Common myeloid progenitor, CD34-positive (primary cell): Measurements from ENCODE around the gene FOXP1.
"Not testable (repeated sequence)": the region's sequence is repeated elsewhere in the genome, so short reads cannot be mapped to it uniquely, and the experiment has no call there.

Source experiments
- CTCF ChIA-PET: fragments of 350-600 bp; sonication (Branson Sonifier 250); formaldehyde crosslinking; loops from one replicate; lab custom pipeline; 2021; ENCODE audit warnings: antibody characterized with exemption; lab: Charles Lee
- POLR2A ChIA-PET: fragments of 350-600 bp; sonication (Branson Sonifier 250); formaldehyde crosslinking; loops from one replicate; lab custom pipeline; 2021; ENCODE audit warnings: antibody characterized with exemption; lab: Charles Lee
- DNase-seq, 3 donors: peaks; one replicate each; pipeline versions ENCODE4 v3.0.0 to v3.0.0-alpha.2; 2013
- H3K27ac ChIP-seq, 2 experiments: 1 replicate in 1 of 2; 2 replicates in 1 of 2; pipeline ENCODE4 v1.7.0; 2013; ENCODE audit warnings: inconsistent platforms in 2 of 2, low read length in 2 of 2, mild to moderate bottlenecking in 2 of 2, low read depth in 1 of 2, moderate library complexity in 1 of 2; ENCODE audit not compliant: severe bottlenecking in 2 of 2, insufficient read depth in 1 of 2, poor library complexity in 1 of 2
- H3K27me3 ChIP-seq, 5 experiments: replicated peaks in 2 of 5; 1 replicate in 3 of 5; 2 replicates in 2 of 5; pipeline versions ENCODE4 v1.6.1 to v1.7.0; 2013; ENCODE audit warnings: low read length in 4 of 5, mild to moderate bottlenecking in 2 of 5, moderate library complexity in 2 of 5, inconsistent platforms in 1 of 5; ENCODE audit not compliant: insufficient read depth in 5 of 5, control insufficient read depth in 4 of 5
- H3K36me3 ChIP-seq, 4 experiments: 1 replicate in 2 of 4; 2 replicates in 2 of 4; pipeline versions ENCODE4 v1.6.1 to v1.7.0; 2013; ENCODE audit warnings: low read length in 3 of 4, control low read depth in 1 of 4, mild to moderate bottlenecking in 1 of 4; ENCODE audit not compliant: control insufficient read depth in 4 of 4, insufficient read depth in 4 of 4
- H3K4me1 ChIP-seq, 4 experiments: 1 replicate in 3 of 4; 2 replicates in 1 of 4; pipeline versions ENCODE4 v1.6.1 to v1.7.1; 2013; ENCODE audit warnings: low read length in 3 of 4, mild to moderate bottlenecking in 3 of 4, control low read depth in 1 of 4, inconsistent platforms in 1 of 4, moderate library complexity in 1 of 4; ENCODE audit not compliant: control insufficient read depth in 4 of 4, insufficient read depth in 4 of 4; ENCODE audit errors: control extremely low read depth in 1 of 4
- H3K4me3 ChIP-seq, 7 experiments: 1 replicate in 4 of 7; 2 replicates in 3 of 7; pipeline versions ENCODE4 v1.5.1 to v1.7.0; 2013; ENCODE audit warnings: mild to moderate bottlenecking in 7 of 7, low read length in 6 of 7, moderate library complexity in 6 of 7, inconsistent platforms in 2 of 7, low read depth in 2 of 7, control low read depth in 1 of 7; ENCODE audit not compliant: insufficient read depth in 4 of 7, control insufficient read depth in 1 of 7; ENCODE audit errors: extremely low read depth in 1 of 7
- H3K9me3 ChIP-seq, 5 experiments: 1 replicate in 4 of 5; 2 replicates in 1 of 5; pipeline versions ENCODE4 v1.6.1 to v1.7.1; 2013; ENCODE audit warnings: low read length in 4 of 5, mild to moderate bottlenecking in 2 of 5, inconsistent platforms in 1 of 5, low read depth in 1 of 5, moderate library complexity in 1 of 5; ENCODE audit not compliant: control insufficient read depth in 4 of 5, insufficient read depth in 2 of 5; ENCODE audit errors: control extremely low read depth in 1 of 5
- WGBS: methylation state at CpG from one replicate; pipeline ENCODE4 v1.1.5; 2013; ENCODE audit not compliant: insufficient coverage; 5-methylcytosine and 5-hydroxymethylcytosine counted together

Gene FOXP1

GRCh38 chr3:71438904-71439303 is 144.6 kb downstream of the FOXP1 start:
- Histone ChIP-seq H3K4me3 (no peak overlapping the region), H3K36me3 (peaks cover 0 to 4% (median 1%) of the 10 kb centered on the region in 4 experiments), H3K27me3 (no peaks in the 10 kb centered on the region), H3K4me1 (peaks cover 24 to 70% (median 50%) of the 10 kb centered on the region in 4 experiments), H3K27ac (no peak overlapping the region), H3K9me3 (no peaks in the 10 kb centered on the region)
- WGBS: 90% methylated on average over 3 of the region's 6 CpGs
- CTCF ChIA-PET: interaction anchor here (0.8 to 2.5 kb wide), 4 partner anchors 13 to 43 kb away, joined by 3 to 7 read pairs (median 3); no protein-coding TSS in a partner anchor
- DNase-seq: no peak
- POLR2A ChIA-PET: interaction anchor here (0.6 kb wide), 1 partner anchor 32 kb away, joined by 3 read pairs; no protein-coding TSS in a partner anchor

- Histone ChIP-seq H3K27me3 (no peaks in the 10 kb centered on the region), H3K4me1 (peaks cover 23 to 70% (median 50%) of the 10 kb centered on the region in 4 experiments), H3K27ac (no peak overlapping the region), H3K4me3 (no peak overlapping the region), H3K36me3 (peaks cover 0 to 4% (median 1%) of the 10 kb centered on the region in 4 experiments), H3K9me3 (no peaks in the 10 kb centered on the region)
- DNase-seq: no peak
- CTCF ChIA-PET: interaction anchor here (0.7 to 2.5 kb wide), 5 partner anchors 15 to 116 kb away, joined by 3 to 7 read pairs (median 3); no protein-coding TSS in a partner anchor
- 100% methylated on average over 4 of the region's 7 CpGs for WGBS
- POLR2A ChIA-PET: no interaction called here
Observed at GRCh38 chr3:71438071-71438685, 145.3 kb downstream of the FOXP1 start.

- no peak overlapping the region for H3K4me3 ChIP-seq
- H3K36me3 ChIP-seq: peaks cover 0 to 4% (median 1%) of the 10 kb centered on the region in 4 experiments
- no peak overlapping the region for H3K27ac ChIP-seq
- peaks cover 13 to 67% (median 44%) of the 10 kb centered on the region in 4 experiments for H3K4me1 ChIP-seq
- H3K27me3 ChIP-seq: no peaks in the 10 kb centered on the region
- ChIA-PET POLR2A (no interaction called here), CTCF (interaction anchor here (0.9 kb wide), 1 partner anchor 9 kb away, joined by 3 read pairs; no protein-coding TSS in a partner anchor)
- DNase-seq: no peak
- H3K9me3 ChIP-seq: no peaks in the 10 kb centered on the region
- 100% methylated on average over 3 of the region's 5 CpGs for WGBS
Observed at GRCh38 chr3:71436337-71436736, 147.2 kb downstream of the FOXP1 start.

DNA sequence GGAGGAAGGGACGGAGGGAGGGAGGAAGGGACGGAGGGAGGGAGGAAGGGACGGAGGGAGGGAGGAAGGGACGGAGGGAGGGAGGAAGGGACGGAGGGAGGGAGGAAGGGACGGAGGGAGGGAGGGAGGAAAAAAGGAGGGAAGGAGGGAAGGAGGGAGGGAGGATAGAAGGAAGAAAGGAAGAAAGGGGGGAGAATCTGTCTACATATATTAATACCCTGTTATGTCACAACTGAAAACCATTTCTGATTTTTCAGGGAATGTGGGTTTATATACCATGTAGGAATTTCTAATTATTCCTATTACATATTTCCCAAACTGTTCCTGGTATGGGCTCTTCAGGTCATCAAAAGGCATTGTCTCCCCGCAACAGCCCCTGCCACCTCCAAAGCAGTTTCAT is 147.7 kb downstream of the FOXP1 start:
- POLR2A ChIA-PET, H3K27ac ChIP-seq, CTCF ChIA-PET, H3K9me3 ChIP-seq, H3K27me3 ChIP-seq, H3K36me3 ChIP-seq, DNase-seq, H3K4me3 ChIP-seq: not testable (repeated sequence)
- peaks cover 8 to 67% (median 40%) of the 10 kb centered on the region in 4 experiments for H3K4me1 ChIP-seq
- WGBS: 92% methylated on average over 1 of the region's 7 CpGs

GRCh38 chr3:71433631-71434030 is 149.9 kb downstream of the FOXP1 start:
- 57% methylated on average over 7 of the region's 9 CpGs for WGBS
- ChIA-PET POLR2A (no interaction called here), CTCF (interaction anchor here (0.9 to 1.5 kb wide), 3 partner anchors 11 to 38 kb away, joined by 3 to 6 read pairs (median 3); no protein-coding TSS in a partner anchor)
- DNase-seq: no peak
- Histone ChIP-seq H3K36me3 (peaks cover 0 to 4% (median 1%) of the 10 kb centered on the region in 4 experiments), H3K27me3 (no peaks in the 10 kb centered on the region), H3K27ac (peak overlapping the region; percentile 18 to 47), H3K4me1 (peaks cover 5 to 61% (median 33%) of the 10 kb centered on the region in 4 experiments), H3K4me3 (peak overlapping the region in 3 of 7 experiments; percentile 7 to 31 (median 30)), H3K9me3 (no peaks in the 10 kb centered on the region)

DNA sequence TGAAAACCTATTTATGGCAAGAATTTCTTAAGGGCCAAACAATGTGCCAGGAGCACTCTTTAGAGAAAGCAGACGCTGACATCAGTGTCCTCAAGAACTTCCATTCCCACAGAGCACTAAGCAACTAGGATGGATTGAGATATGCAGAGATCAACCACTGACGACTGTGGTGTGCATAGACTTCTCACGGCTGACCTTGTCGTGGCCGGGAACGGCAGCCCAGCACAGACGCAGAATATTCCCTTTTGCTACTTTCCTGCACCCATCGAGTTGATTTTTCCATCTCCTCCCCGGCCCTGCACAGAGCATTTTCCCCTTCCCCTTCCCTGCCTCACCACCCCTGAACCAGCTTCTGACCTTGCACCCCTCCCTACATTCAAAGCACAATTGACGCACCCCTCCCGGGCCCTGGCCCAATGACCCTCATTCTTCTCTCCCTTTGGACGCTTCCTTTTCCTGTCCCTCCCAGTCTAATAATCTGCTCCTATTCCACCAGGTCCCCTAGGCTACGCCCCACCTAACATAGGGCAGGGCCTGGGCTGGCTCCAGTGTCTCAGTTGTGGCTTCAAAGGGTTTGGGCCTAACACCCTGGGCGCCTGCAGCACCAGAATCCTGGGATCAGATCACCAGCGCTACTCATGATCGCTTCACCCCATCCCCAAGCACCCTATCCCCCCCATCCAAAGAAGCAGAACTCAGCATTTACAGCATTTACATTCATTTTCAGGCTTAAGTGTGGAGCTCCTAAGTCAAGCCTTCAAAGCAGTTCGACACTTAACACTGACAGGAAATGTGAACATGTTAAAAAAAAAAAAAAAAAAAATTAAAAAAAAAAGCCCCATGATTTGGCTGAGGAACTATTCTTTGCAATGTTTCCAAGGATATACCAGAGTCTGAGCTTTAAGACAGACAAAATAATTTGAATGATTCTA is 151.2 kb downstream of the FOXP1 start:
- peak overlapping the region; percentile 38 to 47 for H3K27ac ChIP-seq
- H3K4me3 ChIP-seq: no peak overlapping the region
- POLR2A ChIA-PET: interaction anchor here (0.7 kb wide), 1 partner anchor 152 kb away, joined by 3 read pairs; no protein-coding TSS in a partner anchor
- H3K36me3 ChIP-seq: peaks cover 0 to 4% (median 1%) of the 10 kb centered on the region in 4 experiments
- no peaks in the 10 kb centered on the region for H3K27me3 ChIP-seq
- 77% methylated on average over 13 of the region's 17 CpGs for WGBS
- peaks cover 5 to 67% (median 35%) of the 10 kb centered on the region in 4 experiments for H3K4me1 ChIP-seq
- H3K9me3 ChIP-seq: no peaks in the 10 kb centered on the region
- peak in 2 of 3 donors; percentile 78 to 82 for DNase-seq
- CTCF ChIA-PET: interaction anchor here (0.9 to 3.7 kb wide), 4 partner anchors 9 to 124 kb away, joined by 3 to 14 read pairs (median 4); no protein-coding TSS in a partner anchor
